ENCODE data around the gene EIF4E.
"Not testable (repeated sequence)": the region's sequence is repeated elsewhere in the genome, so short reads cannot be mapped to it uniquely, and the experiment has no call there.

The EIF4E gene

DNA sequence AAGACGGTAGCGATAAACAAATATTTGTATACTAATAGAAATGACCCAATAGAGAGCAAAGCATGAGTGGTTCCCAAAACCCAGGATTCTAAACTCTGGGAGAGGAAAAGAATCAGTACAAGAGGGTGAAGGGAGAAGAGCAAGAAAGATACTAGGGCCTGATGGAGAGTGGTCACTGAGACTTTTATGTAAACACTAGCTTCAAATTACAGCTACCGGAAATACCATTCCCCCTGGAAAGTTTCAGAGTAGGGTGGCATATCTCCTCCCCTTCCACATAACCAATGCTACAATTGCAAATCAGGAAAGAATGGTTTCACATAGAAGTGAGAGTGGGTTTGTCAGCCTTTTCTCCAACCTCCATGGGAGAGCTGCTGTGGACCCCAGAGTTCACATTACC lies 77.1 kb downstream of the EIF4E start:
- Histone ChIP-seq H3K27ac (ENCODE audit: low read depth, low read length) (no peak overlapping the region), H3K4me3 (ENCODE audit: low read depth in 1 of 5, low read length in 5 of 5) (no peak overlapping the region), H3K36me3 (ENCODE audit: control insufficient read depth in 5 of 5, insufficient read depth in 5 of 5, low read length in 5 of 5) (no peaks in the 10 kb centered on the region), H3K9me3 (ENCODE audit: control insufficient read depth in 5 of 5, low read length in 5 of 5) (no peaks in the 10 kb centered on the region), H3K27me3 (ENCODE audit: control insufficient read depth in 5 of 5, insufficient read depth in 4 of 5, low read length in 5 of 5) (no peaks in the 10 kb centered on the region), H3K9ac (ENCODE audit: low read length in 5 of 5) (no peak overlapping the region), H3K4me1 (ENCODE audit: control insufficient read depth in 5 of 5, insufficient read depth in 5 of 5, low read length in 5 of 5) (no peaks in the 10 kb centered on the region)

DNA sequence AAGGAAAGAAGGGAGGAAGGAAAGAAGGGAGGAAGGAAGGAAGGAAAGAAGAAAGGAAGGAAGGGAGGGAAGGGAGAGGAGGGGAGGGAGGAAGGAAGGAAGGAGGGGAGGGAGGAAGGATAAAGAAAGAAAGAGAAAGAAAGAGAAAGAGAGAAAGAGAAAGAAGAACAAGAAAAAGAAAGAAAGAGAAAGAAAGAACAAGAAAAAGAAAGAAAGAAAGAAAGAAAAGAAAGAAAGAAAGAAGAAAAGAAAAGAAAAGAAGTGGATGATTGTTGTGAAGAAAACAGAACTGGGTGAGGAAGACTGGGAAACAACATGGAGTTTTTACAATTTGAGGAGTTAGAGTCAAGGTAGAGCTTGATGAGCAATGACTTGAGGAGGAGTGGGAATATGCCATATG lies 78.0 kb downstream of the EIF4E start:
- H3K4me3 ChIP-seq (ENCODE audit: low read depth in 1 of 5, low read length in 5 of 5), result no peak overlapping the region
- H3K9ac ChIP-seq (ENCODE audit: low read length in 5 of 5), result no peak overlapping the region

DNA sequence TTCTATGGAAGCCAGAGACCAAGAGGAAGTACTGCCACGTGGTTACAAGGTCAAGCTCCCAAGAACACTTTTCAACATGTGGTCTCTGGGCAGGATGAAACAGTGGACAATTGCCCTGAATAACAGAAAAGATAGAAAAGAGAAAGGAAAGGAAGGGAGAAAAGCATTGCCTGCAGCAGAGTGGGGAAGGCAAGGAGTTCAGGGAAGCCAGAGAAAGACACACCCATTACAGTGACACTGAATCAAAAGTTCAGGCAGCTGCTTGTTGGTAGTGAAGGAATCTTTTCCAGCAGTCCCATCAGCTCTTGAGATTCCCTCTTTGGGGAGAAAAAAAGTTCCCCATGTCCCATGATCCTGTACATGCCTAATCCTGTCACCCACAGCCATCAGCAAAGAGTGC lies 80.5 kb downstream of the EIF4E start:
- no peaks in the 10 kb centered on the region for H3K27me3 ChIP-seq (ENCODE audit: control insufficient read depth in 5 of 5, insufficient read depth in 4 of 5, low read length in 5 of 5)
- no peak overlapping the region for H3K27ac ChIP-seq (ENCODE audit: low read depth, low read length)
- no peaks in the 10 kb centered on the region for H3K36me3 ChIP-seq (ENCODE audit: control insufficient read depth in 5 of 5, insufficient read depth in 5 of 5, low read length in 5 of 5)
- H3K9ac ChIP-seq (ENCODE audit: low read length in 5 of 5), result no peak overlapping the region
- H3K4me1 ChIP-seq (ENCODE audit: control insufficient read depth in 5 of 5, insufficient read depth in 5 of 5, low read length in 5 of 5), result no peaks in the 10 kb centered on the region
- no peak overlapping the region for H3K4me3 ChIP-seq (ENCODE audit: low read depth in 1 of 5, low read length in 5 of 5)
- H3K9me3 ChIP-seq (ENCODE audit: control insufficient read depth in 5 of 5, low read length in 5 of 5), result peaks cover 0 to 4% (median 0%) of the 10 kb centered on the region in 5 donors

More for the DNA sequence above, 78.0 kb downstream of the EIF4E start:
- H3K27ac ChIP-seq (ENCODE audit: low read depth, low read length), result no peak overlapping the region
- H3K9me3 ChIP-seq (ENCODE audit: control insufficient read depth in 5 of 5, low read length in 5 of 5), result peaks cover 0 to 3% (median 0%) of the 10 kb centered on the region in 5 donors
- H3K4me1 ChIP-seq (ENCODE audit: control insufficient read depth in 5 of 5, insufficient read depth in 5 of 5, low read length in 5 of 5), result no peaks in the 10 kb centered on the region
- H3K36me3 ChIP-seq (ENCODE audit: control insufficient read depth in 5 of 5, insufficient read depth in 5 of 5, low read length in 5 of 5), result no peaks in the 10 kb centered on the region
- no peaks in the 10 kb centered on the region for H3K27me3 ChIP-seq (ENCODE audit: control insufficient read depth in 5 of 5, insufficient read depth in 4 of 5, low read length in 5 of 5)

DNA sequence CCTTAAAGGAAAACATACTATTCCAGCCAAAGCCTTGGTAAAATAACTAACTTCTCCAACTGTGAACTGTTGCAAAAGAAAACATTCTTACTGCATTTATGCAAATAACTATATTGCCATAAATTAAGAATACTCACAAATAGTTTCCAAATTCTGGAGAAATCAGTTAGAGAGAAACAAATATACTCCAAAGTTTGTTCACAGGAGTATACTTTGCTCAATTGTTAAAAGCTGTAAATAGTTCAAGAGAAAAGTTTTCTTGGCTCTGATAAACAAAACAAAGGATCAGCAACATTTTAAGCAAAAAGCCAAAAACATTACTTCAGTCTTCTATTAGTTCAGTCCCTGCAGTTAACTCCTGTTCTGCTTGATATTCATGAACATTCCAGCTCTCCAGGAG lies 83.0 kb downstream of the EIF4E start:
- no peak overlapping the region for H3K4me3 ChIP-seq (ENCODE audit: low read depth in 1 of 5, low read length in 5 of 5)
- H3K9me3 ChIP-seq (ENCODE audit: control insufficient read depth in 5 of 5, low read length in 5 of 5), result peaks cover 0 to 4% (median 0%) of the 10 kb centered on the region in 5 donors
- H3K9ac ChIP-seq (ENCODE audit: low read length in 5 of 5), result no peak overlapping the region
- no peaks in the 10 kb centered on the region for H3K36me3 ChIP-seq (ENCODE audit: control insufficient read depth in 5 of 5, insufficient read depth in 5 of 5, low read length in 5 of 5)
- H3K27me3 ChIP-seq (ENCODE audit: control insufficient read depth in 5 of 5, insufficient read depth in 4 of 5, low read length in 5 of 5), result no peaks in the 10 kb centered on the region
- H3K27ac ChIP-seq (ENCODE audit: low read depth, low read length), result no peak overlapping the region
- H3K4me1 ChIP-seq (ENCODE audit: control insufficient read depth in 5 of 5, insufficient read depth in 5 of 5, low read length in 5 of 5), result no peaks in the 10 kb centered on the region

DNA sequence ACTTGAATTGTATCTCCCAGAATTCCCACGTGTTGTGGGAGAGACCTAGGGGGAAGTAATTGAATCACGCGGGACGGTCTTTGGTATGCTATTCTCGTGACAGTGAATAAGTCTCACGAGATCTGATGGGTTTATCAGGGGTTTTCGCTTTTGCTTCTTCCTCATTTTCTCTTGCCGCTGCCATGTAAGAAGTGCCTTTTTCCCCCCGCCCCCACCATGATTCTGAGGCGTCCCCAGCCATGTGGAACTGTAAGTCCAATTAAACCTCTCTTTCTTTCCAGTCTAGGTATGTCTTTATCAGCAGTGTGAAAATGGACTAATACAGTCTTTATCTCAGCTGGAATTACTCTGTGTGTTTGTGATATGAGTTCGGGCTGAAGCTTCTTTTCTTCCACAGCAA lies 86.0 kb downstream of the EIF4E start:
- H3K36me3 ChIP-seq (ENCODE audit: control insufficient read depth in 5 of 5, insufficient read depth in 5 of 5, low read length in 5 of 5); H3K9me3 ChIP-seq (ENCODE audit: control insufficient read depth in 5 of 5, low read length in 5 of 5); H3K27me3 ChIP-seq (ENCODE audit: control insufficient read depth in 5 of 5, insufficient read depth in 4 of 5, low read length in 5 of 5); H3K4me3 ChIP-seq (ENCODE audit: low read depth in 1 of 5, low read length in 5 of 5); H3K27ac ChIP-seq (ENCODE audit: low read depth, low read length); H3K9ac ChIP-seq (ENCODE audit: low read length in 5 of 5): not testable (repeated sequence)
- H3K4me1 ChIP-seq (ENCODE audit: control insufficient read depth in 5 of 5, insufficient read depth in 5 of 5, low read length in 5 of 5), result peaks cover 0 to 11% (median 3%) of the 10 kb centered on the region in 5 donors

DNA sequence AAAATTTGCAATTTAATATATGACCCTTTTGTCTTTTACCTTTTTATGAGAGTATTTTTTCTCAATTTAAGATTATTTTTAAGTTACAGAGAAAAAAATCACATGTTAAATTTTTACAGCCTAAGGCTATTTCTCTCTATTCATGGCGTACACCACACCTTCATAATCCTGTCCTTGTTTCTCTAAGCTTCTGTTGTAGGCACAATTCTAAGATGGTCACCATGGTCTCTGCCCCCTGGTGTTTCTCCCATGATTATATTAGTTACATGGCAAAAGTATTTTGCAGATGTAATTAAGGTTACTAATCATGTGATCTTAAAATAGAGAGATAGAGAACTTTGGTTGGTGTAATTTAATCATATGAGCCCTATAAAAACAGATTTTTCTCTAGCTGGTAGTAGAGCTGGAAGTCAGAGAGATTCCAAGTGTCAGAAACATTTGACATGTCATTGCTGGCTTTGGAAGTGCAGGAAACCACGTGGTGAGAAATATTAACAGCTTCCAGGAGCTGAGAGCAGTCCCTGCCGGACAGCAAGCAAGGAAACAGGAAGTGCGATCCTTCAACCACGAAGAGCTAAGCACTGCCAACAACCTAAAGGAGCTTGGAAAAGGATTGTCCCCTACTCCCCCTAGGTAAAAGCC lies 89.8 kb downstream of the EIF4E start:
- Histone ChIP-seq H3K4me3 (ENCODE audit: low read depth in 1 of 5, low read length in 5 of 5) (peak overlapping the region in 2 of 5 donors; percentile 33 to 34), H3K4me1 (ENCODE audit: control insufficient read depth in 5 of 5, insufficient read depth in 5 of 5, low read length in 5 of 5) (peaks cover 0 to 11% (median 3%) of the 10 kb centered on the region in 5 donors), H3K9me3 (ENCODE audit: control insufficient read depth in 5 of 5, low read length in 5 of 5) (no peaks in the 10 kb centered on the region), H3K9ac (ENCODE audit: low read length in 5 of 5) (no peak overlapping the region), H3K27ac (ENCODE audit: low read depth, low read length) (no peak overlapping the region), H3K36me3 (ENCODE audit: control insufficient read depth in 5 of 5, insufficient read depth in 5 of 5, low read length in 5 of 5) (no peaks in the 10 kb centered on the region), H3K27me3 (ENCODE audit: control insufficient read depth in 5 of 5, insufficient read depth in 4 of 5, low read length in 5 of 5) (no peaks in the 10 kb centered on the region)

DNA sequence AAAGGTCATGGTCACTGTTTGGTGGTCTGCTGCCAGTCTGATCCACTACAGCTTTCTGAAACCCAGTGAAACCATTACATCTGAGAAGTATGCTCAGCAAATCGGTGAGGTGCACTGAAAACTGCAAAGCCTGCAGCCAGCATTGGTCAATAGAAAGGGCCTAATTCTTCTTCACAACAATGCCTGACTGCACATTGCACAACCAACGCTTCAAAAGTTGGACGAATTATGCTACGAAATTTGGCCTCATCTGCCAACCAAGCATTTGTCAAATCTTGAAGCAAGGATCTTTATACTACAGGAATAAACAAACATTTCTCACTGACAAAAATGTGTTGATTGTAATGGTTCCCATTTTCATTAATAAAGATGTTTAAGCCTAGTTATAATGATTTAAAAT lies 90.4 kb downstream of the EIF4E start:
- H3K27me3 ChIP-seq (ENCODE audit: control insufficient read depth in 5 of 5, insufficient read depth in 4 of 5, low read length in 5 of 5), result no peaks in the 10 kb centered on the region
- H3K9ac ChIP-seq (ENCODE audit: low read length in 5 of 5), result no peak overlapping the region
- peaks cover 0 to 11% (median 3%) of the 10 kb centered on the region in 5 donors for H3K4me1 ChIP-seq (ENCODE audit: control insufficient read depth in 5 of 5, insufficient read depth in 5 of 5, low read length in 5 of 5)
- no peak overlapping the region for H3K4me3 ChIP-seq (ENCODE audit: low read depth in 1 of 5, low read length in 5 of 5)
- no peak overlapping the region for H3K27ac ChIP-seq (ENCODE audit: low read depth, low read length)
- no peaks in the 10 kb centered on the region for H3K36me3 ChIP-seq (ENCODE audit: control insufficient read depth in 5 of 5, insufficient read depth in 5 of 5, low read length in 5 of 5)
- H3K9me3 ChIP-seq (ENCODE audit: control insufficient read depth in 5 of 5, low read length in 5 of 5), result no peaks in the 10 kb centered on the region

DNA sequence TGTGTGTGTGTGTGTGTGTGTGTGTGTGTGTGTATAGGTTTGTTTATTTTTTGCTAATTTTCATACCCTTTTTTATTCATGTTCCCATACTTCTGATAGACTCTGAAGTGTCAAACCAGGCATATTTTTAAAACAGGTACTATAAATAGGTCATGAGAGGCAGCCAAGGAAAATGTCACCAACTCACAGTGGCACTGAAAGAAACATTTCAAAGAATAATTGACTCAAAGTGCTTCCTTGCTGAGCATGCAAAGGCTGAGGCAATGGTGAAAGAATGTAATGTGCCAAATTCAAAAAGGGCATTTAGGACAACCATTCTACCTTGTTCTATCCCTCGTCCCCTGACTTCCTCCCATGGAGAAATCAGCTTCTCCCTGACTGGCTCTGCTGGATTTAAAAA lies 95.5 kb downstream of the EIF4E start:
- H3K4me3 ChIP-seq (ENCODE audit: low read depth in 1 of 5, low read length in 5 of 5), result no peak overlapping the region
- H3K9ac ChIP-seq (ENCODE audit: low read length in 5 of 5), result no peak overlapping the region
- H3K36me3 ChIP-seq (ENCODE audit: control insufficient read depth in 5 of 5, insufficient read depth in 5 of 5, low read length in 5 of 5), result no peaks in the 10 kb centered on the region
- H3K27ac ChIP-seq (ENCODE audit: low read depth, low read length), result no peak overlapping the region
- H3K4me1 ChIP-seq (ENCODE audit: control insufficient read depth in 5 of 5, insufficient read depth in 5 of 5, low read length in 5 of 5), result peaks cover 0 to 3% (median 0%) of the 10 kb centered on the region in 5 donors
- H3K9me3 ChIP-seq (ENCODE audit: control insufficient read depth in 5 of 5, low read length in 5 of 5), result no peaks in the 10 kb centered on the region
- no peaks in the 10 kb centered on the region for H3K27me3 ChIP-seq (ENCODE audit: control insufficient read depth in 5 of 5, insufficient read depth in 4 of 5, low read length in 5 of 5)

DNA sequence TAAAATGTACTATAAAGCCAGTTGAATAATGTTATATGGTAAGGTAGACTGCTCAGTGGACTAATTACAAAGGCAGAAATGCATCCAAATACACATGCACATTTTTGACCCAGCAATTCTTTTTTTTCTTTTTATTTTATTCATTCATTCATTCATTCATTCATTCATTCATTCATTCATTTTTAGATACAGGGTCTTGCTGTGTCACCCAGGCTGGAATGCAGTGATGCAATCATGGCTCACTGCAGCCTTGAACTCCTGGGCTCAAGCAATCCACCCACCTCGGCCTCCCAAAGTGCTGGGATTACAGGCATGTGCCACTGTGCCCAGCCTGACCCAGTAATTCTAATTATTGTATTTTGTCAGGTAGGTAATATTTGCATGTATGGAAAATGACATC lies 97.9 kb downstream of the EIF4E start:
- H3K4me1 ChIP-seq (ENCODE audit: control insufficient read depth in 5 of 5, insufficient read depth in 5 of 5, low read length in 5 of 5); H3K9ac ChIP-seq (ENCODE audit: low read length in 5 of 5); H3K27me3 ChIP-seq (ENCODE audit: control insufficient read depth in 5 of 5, insufficient read depth in 4 of 5, low read length in 5 of 5); H3K4me3 ChIP-seq (ENCODE audit: low read depth in 1 of 5, low read length in 5 of 5); H3K27ac ChIP-seq (ENCODE audit: low read depth, low read length); H3K36me3 ChIP-seq (ENCODE audit: control insufficient read depth in 5 of 5, insufficient read depth in 5 of 5, low read length in 5 of 5); H3K9me3 ChIP-seq (ENCODE audit: control insufficient read depth in 5 of 5, low read length in 5 of 5): not testable (repeated sequence)

Data from subcutaneous abdominal adipose tissue (tissue), 5 donors.